Keratinocyte (primary cell): ENCODE results near the gene GRIK4. TPM values are rescaled to one million over a fixed set of nuclear protein-coding genes. Genes with fewer than 3 reads are reported as not detected.

Experiments
- DNase-seq: peaks from one replicate; pipeline ENCODE4 v3.0.0-alpha.2; 2011; ENCODE audit warnings: low read depth, missing footprints, low spot score
- FAIRE-seq: peaks from 2 replicates; lab custom pipeline; 2011; peaks lifted over from hg19 to GRCh38; lab: Jason Lieb, UNC
- H2AFZ ChIP-seq: 2 replicates; pipeline ENCODE4 v1.6.0; 2012; ENCODE audit warnings: low read length, control low read depth, inconsistent platforms; ENCODE audit not compliant: control insufficient read depth
- H3K27ac ChIP-seq: 2 replicates; pipeline ENCODE4 v1.5.1; 2011; ENCODE audit warnings: low read length; ENCODE audit not compliant: control insufficient read depth, insufficient read depth
- H3K27me3 ChIP-seq: 3 replicates; pipeline ENCODE4 v1.6.0; 2011; ENCODE audit warnings: low read length; ENCODE audit not compliant: control insufficient read depth, insufficient read depth; ENCODE audit errors: extremely low read depth
- H3K36me3 ChIP-seq, 2 experiments: 2 replicates in 1 of 2; 3 replicates in 1 of 2; pipeline ENCODE4 v1.5.1; 2011; ENCODE audit warnings: low read length in 2 of 2, mild to moderate bottlenecking in 1 of 2; ENCODE audit not compliant: control insufficient read depth in 2 of 2, insufficient read depth in 2 of 2; ENCODE audit errors: extremely low read depth in 1 of 2
- H3K4me1 ChIP-seq: 3 replicates; pipeline ENCODE4 v1.5.1; 2011; ENCODE audit warnings: low read length; ENCODE audit not compliant: control insufficient read depth, insufficient read depth; ENCODE audit errors: extremely low read depth
- H3K4me2 ChIP-seq: 3 replicates; pipeline ENCODE4 v1.6.0; 2011; ENCODE audit warnings: low read depth, low read length; ENCODE audit not compliant: control insufficient read depth, insufficient read depth; ENCODE audit errors: extremely low read depth
- H3K4me3 ChIP-seq, 3 experiments: fragments of 200-600 bp in 1 of 3; sonication (generic) in 1 of 3; 2 replicates in 2 of 3; 3 replicates in 1 of 3; pipeline ENCODE4 v1.5.1; 2011 to 2016; ENCODE audit warnings: low read length in 3 of 3, mild to moderate bottlenecking in 3 of 3, control low read depth in 2 of 3, inconsistent platforms in 1 of 3, low read depth in 1 of 3, mixed read lengths in 1 of 3, mixed run types in 1 of 3, moderate library complexity in 1 of 3; ENCODE audit not compliant: control insufficient read depth in 2 of 3, insufficient read depth in 2 of 3; ENCODE audit errors: extremely low read depth in 1 of 3
- H3K79me2 ChIP-seq: 2 replicates; pipeline ENCODE4 v1.6.0; 2012; ENCODE audit warnings: low read length; ENCODE audit not compliant: control insufficient read depth, insufficient read depth
- H3K9ac ChIP-seq: 3 replicates; pipeline ENCODE4 v1.6.0; 2011; ENCODE audit warnings: low read length; ENCODE audit not compliant: control insufficient read depth, insufficient read depth; ENCODE audit errors: extremely low read depth
- H3K9me1 ChIP-seq: 3 replicates; pipeline ENCODE4 v1.6.0; 2011; ENCODE audit warnings: low read length; ENCODE audit not compliant: control insufficient read depth, insufficient read depth; ENCODE audit errors: extremely low read depth
- H3K9me3 ChIP-seq: 2 replicates; pipeline ENCODE4 v1.5.1; 2012; ENCODE audit warnings: low read depth, low read length; ENCODE audit not compliant: control insufficient read depth
- H4K20me1 ChIP-seq: 3 replicates; pipeline ENCODE4 v1.6.0; 2011; ENCODE audit warnings: low read length; ENCODE audit not compliant: control insufficient read depth, insufficient read depth; ENCODE audit errors: extremely low read depth
- EZH2 ChIP-seq: IDR thresholded peaks from one replicate; pipeline ENCODE4 v1.6.1; 2012; ENCODE audit warnings: inconsistent platforms, mild to moderate bottlenecking, low read length, moderate library complexity
- dilution Hi-C: fragments of 300-500 bp; cut with MboI; formaldehyde crosslinking; loops from one replicate; pipeline ENCODE4 v1.7.0; 2020; ENCODE audit warnings: low sequenced_read_pairs; ENCODE audit not compliant: extremely low pct_ligation_motif_present
- polyA plus RNA-seq, 5 experiments: library from polyadenylated mRNA; depleted of rRNA in 3 of 5; stranded (reverse) in 3 of 5; stranded (forward) in 1 of 5; unstranded in 1 of 5; fragments of >200 nt; gene quantifications; 1 replicate in 1 of 5; 2 replicates in 3 of 5; 3 replicates in 1 of 5; pipeline versions ENCODE4 v1.2.1 to v1.2.3, GENCODE V29; 2011 to 2012; ENCODE audit warnings: missing spikeins in 2 of 5, low read depth in 1 of 5, low replicate concordance in 1 of 5
- TF ChIP-seq, protein P1 (sequence below), 3 experiments: IDR thresholded peaks in 1 of 3; conservative IDR thresholded peaks in 1 of 3; optimal IDR thresholded peaks in 1 of 3; 2 replicates in 2 of 3; 3 replicates in 1 of 3; pipeline versions ENCODE3 to v1.5.1; 2011; ENCODE audit warnings: low read length in 3 of 3, mild to moderate bottlenecking in 3 of 3, moderate library complexity in 2 of 3, control low read depth in 1 of 3, inconsistent platforms in 1 of 3; ENCODE audit not compliant: insufficient read depth in 2 of 3; ENCODE audit errors: extremely low read depth in 1 of 3

Gene GRIK4
- polyA plus RNA-seq, 1 donor (not counting 4 experiments of a cell fraction or from before 2014, with no cell fraction given): not detected

DNA sequence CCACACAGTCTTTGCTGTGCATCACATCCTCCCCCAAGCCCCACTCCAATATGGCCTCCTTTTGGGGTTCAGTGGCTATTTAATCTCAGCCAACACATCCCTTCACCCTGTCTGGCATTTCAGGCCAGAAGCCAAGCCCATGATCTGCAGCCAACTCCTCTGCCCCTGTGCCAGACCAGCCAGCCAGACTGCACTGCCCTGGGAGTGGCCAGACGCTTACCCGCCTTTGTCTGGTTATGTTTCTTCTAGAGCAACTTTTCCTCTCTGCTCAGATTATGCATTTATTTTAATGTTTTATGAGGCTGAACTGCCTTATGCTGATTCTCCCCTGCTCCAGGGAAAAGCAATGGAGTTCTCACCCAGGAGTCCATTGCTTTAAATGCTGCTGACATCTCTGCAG lies 305.6 kb downstream of the GRIK4 start:
- FAIRE-seq (no peak), DNase-seq (no peak)
- Histone ChIP-seq H3K9me1 (no peaks in the 10 kb centered on the region), H3K36me3 (no peaks in the 10 kb centered on the region), H3K79me2 (no peaks in the 10 kb centered on the region), H3K9me3 (no peaks in the 10 kb centered on the region), H3K27me3 (peaks cover 14% of the 10 kb centered on the region), H3K9ac (no peak overlapping the region), H3K4me2 (no peak overlapping the region), H4K20me1 (no peaks in the 10 kb centered on the region), H2AFZ (no peak overlapping the region), H3K4me3 (no peak overlapping the region), H3K4me1 (no peaks in the 10 kb centered on the region), H3K27ac (no peak overlapping the region)
- TF ChIP-seq EZH2: no peak
- TF ChIP-seq, protein P1, sequence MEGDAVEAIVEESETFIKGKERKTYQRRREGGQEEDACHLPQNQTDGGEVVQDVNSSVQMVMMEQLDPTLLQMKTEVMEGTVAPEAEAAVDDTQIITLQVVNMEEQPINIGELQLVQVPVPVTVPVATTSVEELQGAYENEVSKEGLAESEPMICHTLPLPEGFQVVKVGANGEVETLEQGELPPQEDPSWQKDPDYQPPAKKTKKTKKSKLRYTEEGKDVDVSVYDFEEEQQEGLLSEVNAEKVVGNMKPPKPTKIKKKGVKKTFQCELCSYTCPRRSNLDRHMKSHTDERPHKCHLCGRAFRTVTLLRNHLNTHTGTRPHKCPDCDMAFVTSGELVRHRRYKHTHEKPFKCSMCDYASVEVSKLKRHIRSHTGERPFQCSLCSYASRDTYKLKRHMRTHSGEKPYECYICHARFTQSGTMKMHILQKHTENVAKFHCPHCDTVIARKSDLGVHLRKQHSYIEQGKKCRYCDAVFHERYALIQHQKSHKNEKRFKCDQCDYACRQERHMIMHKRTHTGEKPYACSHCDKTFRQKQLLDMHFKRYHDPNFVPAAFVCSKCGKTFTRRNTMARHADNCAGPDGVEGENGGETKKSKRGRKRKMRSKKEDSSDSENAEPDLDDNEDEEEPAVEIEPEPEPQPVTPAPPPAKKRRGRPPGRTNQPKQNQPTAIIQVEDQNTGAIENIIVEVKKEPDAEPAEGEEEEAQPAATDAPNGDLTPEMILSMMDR (optimal IDR thresholded peaks at IDR 0.05 in 1 of 3, IDR thresholded peaks at IDR 0.05 in 1 of 3, conservative IDR thresholded peaks at IDR 0.05 in 1 of 3; ENCODE audit: extremely low read depth in 1 of 3, insufficient read depth in 2 of 3, low read length in 3 of 3): no peak
- dilution Hi-C loops: no loop called here

DNA sequence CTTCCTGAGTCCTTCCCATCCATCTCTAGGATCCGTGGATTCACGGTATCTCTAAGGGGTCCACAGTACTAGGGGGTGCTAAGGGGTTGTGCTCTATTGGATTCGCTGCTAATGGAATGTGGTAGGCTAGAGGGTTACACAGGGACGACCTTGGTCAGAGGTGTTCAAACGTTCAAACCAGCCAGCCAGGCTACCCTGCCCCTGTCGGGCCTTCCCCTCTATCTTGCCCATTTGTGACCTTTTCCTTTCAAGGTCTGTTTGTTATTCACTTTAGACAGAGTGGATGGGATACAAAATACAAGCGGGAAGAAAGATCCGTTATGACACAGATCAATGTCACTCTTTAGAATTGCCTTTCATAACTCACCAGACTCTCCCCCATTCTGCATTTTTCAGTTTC lies 306.5 kb downstream of the GRIK4 start:
- Histone ChIP-seq H3K4me1 (no peaks in the 10 kb centered on the region), H3K9me1 (no peaks in the 10 kb centered on the region), H3K4me2 (no peak overlapping the region), H3K36me3 (no peaks in the 10 kb centered on the region), H3K9ac (no peak overlapping the region), H3K27ac (no peak overlapping the region), H3K27me3 (peaks cover 11% of the 10 kb centered on the region), H4K20me1 (no peaks in the 10 kb centered on the region), H3K9me3 (no peaks in the 10 kb centered on the region), H2AFZ (no peak overlapping the region), H3K4me3 (no peak overlapping the region), H3K79me2 (no peaks in the 10 kb centered on the region)
- FAIRE-seq (no peak), DNase-seq (no peak)
- no peak for TF ChIP-seq EZH2
- TF ChIP-seq, protein P1 (optimal IDR thresholded peaks at IDR 0.05 in 1 of 3, IDR thresholded peaks at IDR 0.05 in 1 of 3, conservative IDR thresholded peaks at IDR 0.05 in 1 of 3; ENCODE audit: extremely low read depth in 1 of 3, insufficient read depth in 2 of 3, low read length in 3 of 3): no peak
- dilution Hi-C loops: no loop called here
